Subcutaneous adipose tissue (tissue), 4 donors: ENCODE measurements around the gene WIPI1. TPM values are rescaled to one million over a fixed set of nuclear protein-coding genes. Genes with fewer than 3 reads are reported as not detected.

Experiments
- CTCF ChIP-seq: fragments of 450-650 bp; IDR thresholded peaks from one replicate; pipeline ENCODE4 v1.5.1; 2016; ENCODE audit warnings: low read depth, mild to moderate bottlenecking, control low read depth, antibody characterized with exemption, moderate library complexity
- total RNA-seq, 4 donors: library from RNA; depleted of rRNA; stranded (reverse); fragments of >200 nt; gene quantifications; one replicate each; pipeline ENCODE4 v1.1.0, GENCODE V29; 2016

The WIPI1 gene
- total RNA-seq, 4 donors from 2014 or later = 59.5 to 83.0 (median 71.2) TPM

- no peak for TF ChIP-seq CTCF
These were observed 11.0 kb upstream of the WIPI1 start for GRCh38 chr17:68468334-68468733.

GRCh38 chr17:68463211-68464019 lies 6.1 kb upstream of the WIPI1 start:
- TF ChIP-seq CTCF = no peak

GRCh38 chr17:68462381-68463210 lies 5.3 kb upstream of the WIPI1 start:
- TF ChIP-seq CTCF = no peak

DNA sequence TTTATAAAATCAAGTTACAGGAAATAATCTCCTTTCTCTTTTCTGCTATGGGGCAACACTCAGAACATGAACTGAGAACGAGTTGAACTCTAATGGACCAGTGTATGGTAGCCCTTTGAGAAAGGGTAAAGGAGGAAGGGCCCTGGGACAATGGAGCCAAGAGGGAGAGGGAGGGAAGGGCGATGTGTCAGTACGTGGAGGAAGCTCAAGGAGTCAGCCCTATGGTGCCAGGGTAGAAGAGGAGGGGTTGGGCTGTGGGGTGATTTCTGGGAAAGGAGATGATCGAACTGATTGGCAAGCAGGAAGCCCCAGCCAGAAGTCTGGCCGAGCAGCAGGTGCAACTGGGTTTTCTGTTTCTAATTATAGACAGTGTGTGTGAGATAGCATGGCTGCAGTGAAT lies 4.3 kb upstream of the WIPI1 start:
- no peak for TF ChIP-seq CTCF

DNA sequence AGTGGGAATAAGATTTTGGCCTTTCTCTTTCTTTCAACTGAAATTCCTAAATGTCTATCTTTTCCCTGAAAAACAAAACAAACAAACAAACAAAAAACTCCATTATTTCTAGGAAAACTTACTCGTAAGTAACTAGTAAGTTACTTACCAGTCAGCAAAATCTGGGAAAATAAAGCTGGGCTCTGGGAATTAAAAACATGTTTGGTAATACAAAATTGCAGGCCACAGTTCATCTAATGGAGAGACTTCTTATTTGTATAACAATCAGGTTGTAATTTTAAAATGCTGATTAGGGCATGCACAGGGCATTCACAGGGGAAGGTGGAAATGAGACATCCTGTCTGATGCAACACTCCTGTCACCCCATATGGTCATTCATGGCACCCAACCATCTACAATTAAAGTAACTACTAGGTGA lies 3.8 kb upstream of the WIPI1 start:
- TF ChIP-seq CTCF = no peak

DNA sequence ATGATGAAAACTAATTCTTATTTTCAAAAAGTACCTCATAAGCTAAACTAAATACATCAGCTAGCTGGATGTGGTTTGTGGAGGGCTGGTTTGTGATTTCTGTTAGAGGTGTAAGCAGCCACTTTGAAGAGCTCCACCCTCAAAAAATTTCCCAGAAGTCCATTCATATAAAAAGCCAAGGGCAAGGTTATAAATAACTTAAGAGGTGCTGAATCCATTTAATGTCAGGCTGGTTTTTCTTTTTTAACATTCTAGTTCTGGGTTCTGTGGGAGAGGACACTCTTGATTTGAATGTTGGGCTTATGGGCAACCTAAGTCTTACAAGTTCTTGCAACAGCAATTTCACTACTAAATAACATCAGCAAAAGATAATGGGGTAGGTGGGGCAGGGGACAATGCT lies 3.4 kb upstream of the WIPI1 start:
- no peak for TF ChIP-seq CTCF

DNA sequence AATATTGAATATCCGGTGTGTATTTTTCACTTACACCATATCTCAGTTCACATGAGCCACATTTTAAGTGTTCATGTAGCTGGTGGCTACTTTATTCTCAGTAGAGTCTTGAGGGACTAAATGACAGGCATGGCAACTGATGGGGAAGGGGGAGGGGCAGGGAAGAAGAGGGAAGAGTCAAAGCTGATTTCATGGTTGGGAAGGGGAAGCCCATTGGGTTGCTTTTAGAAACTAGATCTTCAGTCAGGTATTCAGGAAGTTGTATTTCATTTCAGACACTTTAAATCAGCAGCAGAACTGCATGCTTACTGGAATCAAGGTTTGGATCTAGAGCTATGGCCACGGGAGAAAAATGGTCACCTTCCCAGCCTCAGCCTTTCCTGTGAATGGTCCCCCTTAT lies 2.9 kb upstream of the WIPI1 start:
- TF ChIP-seq CTCF = no peak
